GM21529 (cell line): ENCODE results near the gene STX1B.
"Not testable (repeated sequence)": the region's sequence is repeated elsewhere in the genome, so short reads cannot be mapped to it uniquely, and the experiment has no call there.

Source experiments
- ATAC-seq: cut with Tn5 transposase; IDR thresholded peaks from one replicate; pipeline ENCODE4 v1.9.1; 2021; ENCODE audit not compliant: unreplicated experiment

The STX1B gene

DNA sequence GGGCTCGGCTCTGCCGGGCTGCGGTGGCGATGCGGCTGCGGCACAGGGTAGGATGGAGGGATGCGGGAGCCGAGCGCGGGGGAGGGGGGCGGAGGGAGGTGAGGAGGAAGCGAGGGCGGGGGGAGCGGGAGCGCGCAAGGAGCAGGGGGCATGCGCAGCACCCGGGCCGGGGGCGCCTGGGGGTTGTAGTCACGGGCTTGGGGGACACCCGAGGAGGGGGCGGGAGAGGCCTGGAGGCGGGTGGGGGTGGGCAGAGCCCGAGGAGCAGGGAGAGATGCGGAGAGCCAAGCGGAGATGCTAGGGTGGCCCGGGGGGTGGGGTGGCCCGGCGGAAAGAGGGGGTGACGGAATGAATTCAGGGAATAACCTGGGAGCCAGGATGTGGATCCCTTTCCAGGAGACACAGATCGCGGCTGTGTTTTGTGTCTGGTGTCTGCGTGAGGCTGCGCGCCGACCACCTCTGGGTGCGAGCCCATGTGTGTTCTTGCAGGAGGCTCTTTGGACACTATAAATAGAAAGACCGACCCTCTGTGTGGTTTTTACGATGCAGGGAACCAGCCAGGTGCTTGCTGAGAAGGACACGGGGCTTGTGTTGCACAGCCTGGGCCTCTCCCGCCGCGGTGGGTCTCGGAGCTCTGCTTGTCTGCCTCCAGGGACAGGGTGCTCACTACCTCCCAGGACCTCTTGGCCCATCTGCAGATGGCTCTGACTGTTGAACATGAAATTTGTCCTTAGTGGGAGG lies at the start of gene STX1B:
Gene STX1B (minus strand): TSS at position 54 of the 741 bp plus-strand sequence. CDS start 242 bp downstream, outside the sequence.
- no peak for ATAC-seq

DNA sequence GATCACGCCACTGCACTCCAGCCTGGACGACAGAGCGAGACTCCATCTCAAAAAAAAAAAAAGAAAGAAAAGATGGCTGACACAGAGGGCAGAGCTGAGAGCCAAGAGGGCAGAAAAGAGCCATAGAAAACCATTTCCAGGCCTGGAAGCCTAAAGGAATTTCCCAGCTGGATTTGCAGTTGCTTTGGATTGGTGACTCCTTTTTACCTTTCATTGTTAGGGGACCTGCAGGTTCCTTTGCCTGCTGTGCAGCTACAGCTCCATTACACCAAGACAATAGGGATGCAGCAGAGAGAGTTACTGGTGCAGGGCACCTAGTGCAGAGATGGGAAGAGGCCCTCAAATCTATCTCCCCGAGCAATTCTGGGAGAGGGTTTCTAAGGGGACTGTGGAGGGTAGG lies 45.2 kb upstream of the STX1B start:
- no peak for ATAC-seq

DNA sequence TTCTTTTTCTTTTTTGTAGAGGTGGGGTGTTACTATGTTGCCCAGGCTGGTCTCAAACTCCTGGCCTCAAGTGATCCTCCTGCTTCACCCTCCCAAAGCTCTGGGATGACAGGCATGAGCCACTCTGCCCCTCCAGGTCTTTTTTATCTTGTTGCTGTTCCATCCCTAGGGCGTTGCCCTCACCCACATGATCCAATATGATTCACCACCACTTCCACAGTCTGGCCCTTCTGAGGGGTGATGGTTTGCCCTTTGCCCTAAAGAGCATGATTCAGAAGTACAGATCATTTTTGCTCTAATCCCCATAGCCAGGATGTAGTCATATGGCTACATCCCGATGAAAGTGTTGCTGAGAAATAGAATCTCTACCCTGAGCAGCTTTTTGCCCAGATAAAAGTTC lies 41.7 kb upstream of the STX1B start:
- ATAC-seq = no peak

DNA sequence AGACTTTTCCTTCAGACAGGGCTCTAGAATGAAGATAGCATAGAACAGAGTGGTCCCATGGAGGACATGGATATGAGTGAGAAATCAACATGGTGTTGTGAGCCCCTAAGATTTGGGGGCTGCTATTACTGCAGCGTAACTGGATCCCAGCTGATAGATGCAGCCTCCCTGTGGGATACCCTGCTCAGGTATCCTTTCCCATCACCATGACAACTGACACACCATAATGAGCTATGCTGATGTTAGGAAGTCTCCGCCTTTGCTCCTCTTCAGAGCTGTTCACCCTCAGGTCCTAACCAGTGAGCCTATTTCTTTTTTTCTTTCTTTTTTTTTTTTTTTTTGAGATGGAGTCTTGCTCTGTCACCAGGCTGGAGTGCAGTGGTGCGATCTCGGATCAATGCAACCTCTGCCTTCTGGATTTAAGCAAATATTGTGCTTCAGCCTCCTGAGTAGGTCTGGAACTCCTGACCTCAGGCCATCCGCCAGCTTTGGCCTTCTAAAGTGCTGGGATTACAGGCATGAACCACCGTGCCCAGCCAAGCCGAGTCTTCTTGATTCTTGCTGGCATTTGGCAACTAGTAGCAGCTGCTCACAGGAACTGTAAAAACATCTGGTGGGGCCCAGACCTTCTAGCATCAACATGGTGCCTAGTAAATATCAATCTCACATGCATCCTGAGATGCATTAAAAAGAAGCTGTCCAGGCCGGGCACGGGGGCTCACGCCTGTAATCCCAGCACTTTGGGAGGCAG lies 40.0 kb upstream of the STX1B start:
- no peak for ATAC-seq

DNA sequence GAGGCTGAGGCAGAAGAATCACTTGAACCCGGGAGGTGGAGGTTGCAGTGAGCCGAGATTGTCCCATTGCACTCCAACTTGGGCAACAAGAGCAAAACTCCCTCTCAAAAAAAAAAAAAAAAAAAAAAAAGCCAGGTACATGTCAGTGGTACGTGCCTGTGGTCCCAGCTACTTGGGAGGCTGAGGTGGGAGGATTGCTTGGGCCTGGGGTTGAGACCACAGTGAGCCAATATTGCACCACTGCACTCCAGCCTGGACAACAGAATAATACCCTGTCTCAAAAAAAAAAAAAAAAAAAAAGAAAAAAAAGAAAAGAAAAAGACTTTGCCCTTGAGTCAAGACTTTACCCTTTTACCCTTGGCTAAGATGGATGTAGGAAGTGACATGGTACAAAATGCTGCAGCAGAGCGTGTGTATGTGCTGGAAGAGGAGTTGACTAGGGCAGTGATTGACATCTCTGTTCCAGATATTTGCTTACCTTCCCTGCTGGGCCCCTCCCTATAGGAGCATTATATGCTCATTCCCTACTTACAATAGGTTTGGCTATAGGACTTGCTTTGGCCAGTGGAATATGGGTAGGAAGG lies 33.6 kb upstream of the STX1B start:
- no peak for ATAC-seq

DNA sequence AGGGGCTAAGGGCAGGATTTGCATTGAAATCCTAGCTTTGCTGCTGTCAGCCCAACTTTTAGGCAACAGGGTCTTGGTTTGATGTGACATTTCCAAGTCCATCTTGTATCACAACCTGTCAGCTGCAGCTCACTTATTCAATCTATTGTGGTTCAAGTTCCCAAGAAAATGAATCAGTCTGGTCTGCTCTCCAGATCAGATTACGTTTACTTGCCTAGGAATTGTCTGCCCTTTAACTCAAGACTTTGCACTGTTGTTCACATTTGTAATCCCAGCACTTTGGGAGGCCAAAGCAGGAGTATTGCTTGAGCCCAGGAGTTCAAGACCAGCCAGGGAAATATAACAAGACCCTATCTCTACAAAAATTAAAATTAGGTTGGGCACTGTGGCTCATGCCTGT lies 32.9 kb upstream of the STX1B start:
- ATAC-seq = no peak

DNA sequence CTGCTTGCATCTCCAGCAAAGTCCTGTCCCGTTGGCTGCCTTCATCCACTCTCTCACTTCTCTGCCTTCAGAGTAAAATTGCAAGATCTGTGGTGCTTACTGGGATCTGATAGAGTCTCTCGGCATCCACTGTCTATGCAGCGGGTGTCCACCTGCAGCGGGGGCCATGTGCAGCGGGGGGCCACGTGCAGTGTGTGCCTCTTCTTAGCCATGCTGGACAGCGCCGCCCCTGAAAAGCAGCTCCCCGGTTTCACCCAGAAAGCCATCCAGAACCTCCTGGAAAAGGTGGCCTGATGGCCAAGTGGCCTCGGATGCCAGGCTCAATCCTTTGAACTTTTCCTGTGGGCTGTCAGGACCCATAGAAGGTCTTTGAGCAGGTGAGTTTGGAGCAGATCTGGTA lies 32.4 kb upstream of the STX1B start:
- ATAC-seq = no peak

DNA sequence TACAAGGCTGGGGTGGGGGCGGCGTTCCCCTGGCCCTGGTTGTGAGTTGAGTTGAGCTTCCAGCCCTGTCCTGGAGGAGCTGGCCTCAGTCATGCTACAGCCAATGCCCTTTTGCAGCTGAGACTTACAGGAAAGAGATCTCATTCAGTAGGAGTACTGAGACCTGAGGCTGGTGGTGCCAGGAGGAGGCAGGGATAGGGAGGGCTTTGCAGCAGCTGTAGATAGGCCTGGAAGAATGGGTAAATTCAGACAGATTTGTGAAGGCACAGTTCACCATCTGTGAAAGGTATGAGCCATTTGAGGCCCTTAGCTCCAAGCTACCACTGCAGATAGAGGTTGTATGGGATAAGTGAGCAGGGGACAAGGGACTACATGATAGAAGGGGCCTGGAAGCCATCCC lies 28.6 kb upstream of the STX1B start:
- no peak for ATAC-seq

DNA sequence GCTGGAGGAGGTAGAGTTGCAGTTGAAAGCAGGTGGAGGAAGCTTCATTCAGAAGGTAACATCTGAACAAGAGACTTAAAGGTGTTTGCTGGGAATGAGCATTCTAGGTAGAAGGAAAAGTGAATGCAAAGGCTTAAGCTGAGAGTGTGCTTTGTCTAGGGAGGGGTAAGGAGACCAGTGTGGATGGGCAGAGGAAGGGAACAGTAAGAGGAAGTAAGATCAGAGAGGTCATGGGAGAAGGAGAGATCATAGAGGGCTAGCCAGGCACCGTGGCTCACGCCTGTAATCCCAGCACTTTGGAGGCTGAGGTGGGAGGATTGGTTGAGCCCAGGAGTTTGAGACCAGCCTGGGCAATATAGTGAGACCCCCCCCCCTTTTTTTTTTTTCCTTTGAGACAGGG lies 26.3 kb upstream of the STX1B start:
- no peak for ATAC-seq

DNA sequence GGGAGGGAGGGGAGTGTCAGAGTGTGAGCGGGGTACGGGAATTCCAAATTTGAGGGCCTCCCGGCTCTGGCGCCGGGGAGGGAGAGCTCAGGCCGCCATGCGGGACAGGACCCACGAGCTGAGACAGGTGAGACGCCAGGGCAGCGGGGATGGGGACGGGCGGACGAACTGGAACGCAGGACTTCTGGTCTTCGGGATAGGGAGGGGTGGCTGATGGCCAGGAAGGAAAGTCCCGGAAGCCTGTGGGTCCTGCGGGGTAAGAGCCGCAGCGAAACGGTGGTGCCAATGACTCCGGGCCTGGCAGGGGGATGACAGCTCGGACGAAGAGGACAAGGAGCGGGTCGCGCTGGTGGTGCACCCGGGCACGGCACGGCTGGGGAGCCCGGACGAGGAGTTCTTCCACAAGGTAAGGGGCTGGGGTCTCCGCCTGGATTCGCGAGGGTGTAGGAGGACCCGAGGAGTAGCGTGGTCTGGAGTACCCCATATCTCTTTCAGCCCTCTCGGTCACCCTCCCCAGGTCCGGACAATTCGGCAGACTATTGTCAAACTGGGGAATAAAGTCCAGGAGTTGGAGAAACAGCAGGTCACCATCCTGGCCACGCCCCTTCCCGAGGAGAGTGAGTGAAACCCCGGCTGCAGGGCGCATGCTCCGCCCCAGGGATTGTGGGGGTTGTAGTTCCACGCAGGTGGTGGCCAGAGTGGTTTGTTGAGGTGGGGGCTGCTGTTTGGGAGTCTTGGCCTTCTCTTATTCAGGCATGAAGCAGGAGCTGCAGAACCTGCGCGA lies 23.5 kb upstream of the STX1B start:
- peak; percentile 44 for ATAC-seq

DNA sequence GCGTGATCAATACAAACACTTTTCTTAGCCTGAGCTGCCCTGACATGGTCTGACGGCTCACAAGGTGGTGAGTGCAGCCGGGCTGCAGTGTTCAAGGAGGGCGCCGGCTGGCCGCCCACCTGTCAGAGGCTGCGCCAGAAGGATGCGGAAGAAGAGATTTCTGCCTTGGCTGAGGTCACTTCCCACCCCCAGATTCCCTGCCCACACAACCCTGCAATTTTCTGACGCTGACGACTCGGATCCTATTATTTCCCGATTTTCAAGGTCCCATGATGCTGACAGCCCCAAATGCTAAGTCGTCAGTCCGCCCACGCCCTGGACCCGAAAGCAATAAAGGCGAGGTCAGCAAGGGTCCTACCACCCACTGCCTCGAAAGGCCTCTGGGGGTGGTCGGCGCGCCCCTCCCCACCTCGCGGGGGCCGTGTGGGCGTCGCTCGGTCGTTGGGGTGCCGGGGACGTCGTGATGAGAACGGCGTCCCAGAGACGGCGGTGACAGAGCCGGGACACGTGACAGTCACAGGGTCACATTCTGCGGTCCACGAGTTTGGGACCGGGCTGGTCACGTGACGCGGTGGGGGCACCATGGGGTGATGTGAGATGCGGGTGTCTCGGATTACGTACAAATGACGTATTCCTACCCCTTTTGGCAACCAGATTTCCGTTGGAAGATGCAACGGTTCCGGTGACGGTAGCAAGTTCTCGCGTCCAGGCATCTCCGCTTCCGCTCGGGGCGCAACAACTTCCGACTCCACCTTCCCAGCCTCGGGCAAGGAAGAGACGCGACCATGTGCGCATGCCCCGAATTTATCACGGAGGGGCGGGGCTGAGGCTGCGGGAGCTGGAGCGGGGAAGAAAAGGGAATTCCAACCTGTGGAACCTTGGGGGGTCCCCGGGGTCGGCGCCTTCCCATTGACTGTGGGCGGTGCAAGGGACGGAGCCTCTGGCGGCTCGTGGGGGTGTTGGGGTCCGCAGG lies 22.6 kb upstream of the STX1B start, which contains the start of gene STX4:
Gene STX4 (plus strand): TSS at position 823 of the 973 bp plus-strand sequence. CDS start 248 bp downstream, outside the sequence.
- ATAC-seq = peak; percentile 81

DNA sequence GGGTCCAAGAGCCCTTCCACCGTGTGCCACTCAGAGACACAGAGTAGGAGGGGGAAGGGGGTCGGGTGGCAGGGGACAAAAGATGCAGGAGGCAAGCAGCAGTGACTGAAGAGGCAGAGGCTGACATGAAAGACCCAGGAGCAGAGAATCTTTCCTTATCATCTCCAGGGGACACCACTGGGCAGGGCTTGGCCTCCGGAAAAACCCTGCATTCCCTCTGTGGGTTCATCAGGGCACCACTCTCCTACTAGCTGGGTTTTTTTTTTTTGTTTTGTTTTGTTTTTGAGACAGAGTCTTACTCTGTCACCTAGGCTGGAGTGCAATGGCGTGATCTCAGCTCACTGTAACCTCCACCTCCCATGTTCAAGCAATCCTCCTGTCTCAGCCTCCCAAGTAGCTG lies 20.8 kb upstream of the STX1B start:
- no peak for ATAC-seq

DNA sequence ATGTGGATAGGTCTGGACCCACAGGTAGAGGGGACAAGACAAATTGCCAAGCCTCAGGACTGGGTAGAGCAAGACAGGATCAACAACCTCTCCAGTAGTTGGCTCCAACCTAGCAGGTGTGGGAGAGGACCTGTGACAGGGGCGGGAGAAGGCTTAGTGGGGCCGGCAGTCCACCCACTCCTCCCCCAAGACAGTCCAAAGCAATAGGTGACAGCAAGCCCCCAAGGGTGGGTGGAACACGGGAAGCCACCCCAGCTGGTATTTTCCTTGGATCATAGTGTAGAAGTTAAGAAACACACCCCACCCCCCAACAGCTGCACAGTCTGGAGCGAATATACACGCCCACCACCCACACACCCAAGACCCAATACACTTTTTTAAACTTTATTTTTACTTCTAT lies 18.8 kb upstream of the STX1B start:
- ATAC-seq = no peak

DNA sequence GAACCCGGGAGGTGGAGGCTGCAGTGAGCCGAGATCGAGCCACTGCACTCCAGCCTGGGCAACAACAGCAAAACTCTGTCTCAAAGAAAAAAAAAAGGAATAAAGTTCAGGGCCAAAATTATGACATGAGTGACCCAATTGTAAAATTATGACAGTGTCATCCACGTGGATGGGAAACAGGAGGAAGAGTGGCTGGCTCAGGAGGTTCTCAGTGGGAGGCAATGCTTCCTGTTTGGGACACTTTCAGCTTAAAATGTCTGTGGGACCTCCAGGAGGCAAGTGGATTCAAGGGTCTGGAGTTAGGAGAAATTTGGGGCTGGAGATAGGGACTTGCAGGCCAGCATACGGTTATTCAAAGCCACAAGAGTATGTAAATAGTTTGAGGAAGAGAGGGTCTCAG lies 14.9 kb upstream of the STX1B start:
- ATAC-seq = no peak

DNA sequence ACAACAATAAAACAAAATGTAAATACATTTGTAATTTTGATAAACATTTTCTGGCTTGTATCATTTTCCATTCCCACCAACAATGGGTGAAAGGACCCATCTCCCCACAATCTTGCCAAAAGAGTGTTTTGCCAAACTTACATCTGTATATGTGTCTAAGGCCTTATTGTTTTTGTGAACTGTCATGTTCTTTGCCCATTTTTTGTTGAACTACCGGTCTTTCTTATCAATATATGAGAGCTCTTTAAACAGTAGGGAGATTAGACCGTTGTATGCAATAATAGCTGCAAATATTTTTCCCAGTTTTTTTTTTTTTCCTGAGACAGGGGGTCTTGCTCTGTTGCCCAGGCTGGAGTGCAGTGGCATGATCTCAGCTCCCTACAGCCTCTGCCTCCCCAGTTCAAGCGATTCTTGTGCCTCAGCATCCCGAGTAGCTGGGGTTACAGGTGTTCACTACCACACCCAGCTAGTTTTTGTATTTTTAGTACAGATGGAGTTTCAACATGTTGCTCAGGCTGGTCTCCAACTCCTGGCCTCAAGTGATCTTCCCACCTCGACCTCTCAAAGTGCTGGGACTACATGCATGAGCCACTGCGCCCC lies 13.3 kb upstream of the STX1B start:
- no peak for ATAC-seq

DNA sequence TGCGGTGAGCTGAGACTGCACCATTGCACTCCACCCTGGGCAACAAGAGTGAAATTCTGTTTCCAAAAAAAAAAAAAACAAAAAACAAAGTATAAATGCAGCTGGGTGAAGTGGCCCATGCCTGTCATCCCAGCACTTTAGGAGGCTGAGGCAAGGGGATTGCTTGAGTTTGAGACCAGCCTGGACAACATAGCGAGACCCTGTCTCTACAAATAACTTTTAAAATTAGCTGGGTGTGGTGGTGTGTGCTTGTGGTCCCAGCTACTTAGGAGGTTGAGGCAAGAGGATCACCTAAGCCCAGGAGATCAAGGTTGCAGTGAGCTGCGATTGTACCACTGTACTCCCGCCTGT lies 12.8 kb upstream of the STX1B start:
- ATAC-seq = no peak

DNA sequence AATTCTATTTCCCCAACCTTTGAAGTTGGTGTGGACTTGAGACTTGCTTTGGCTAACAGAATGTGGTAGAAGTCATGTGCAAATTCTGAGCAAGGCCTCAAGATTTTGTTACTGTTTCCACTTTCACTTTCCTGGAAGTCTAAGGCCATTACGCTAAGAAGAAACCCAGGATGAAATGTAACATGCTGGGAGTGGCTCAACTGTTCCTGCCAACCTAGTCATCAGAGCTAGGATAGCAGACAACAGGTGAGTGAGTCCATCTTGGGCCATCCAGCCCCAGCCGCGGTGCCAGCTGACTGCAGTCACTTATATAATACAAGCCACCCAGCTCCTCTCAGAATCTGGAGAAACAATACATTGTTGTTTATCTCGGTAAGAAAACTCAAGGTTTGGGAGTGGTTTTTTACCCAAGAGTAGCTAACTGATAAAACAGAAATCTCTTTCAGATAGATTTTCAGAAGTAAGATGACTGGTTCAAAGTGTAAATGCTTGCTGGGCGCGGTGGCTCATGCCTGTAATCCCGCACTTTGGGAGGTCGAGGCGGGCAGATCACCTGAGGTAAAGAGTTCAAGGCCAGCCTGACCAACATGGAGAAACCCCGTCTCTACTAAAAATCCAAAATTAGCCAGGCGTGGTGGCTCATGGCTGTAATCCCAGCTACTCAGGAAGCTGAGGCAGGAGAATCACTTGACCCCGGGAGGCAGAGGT lies 12.3 kb upstream of the STX1B start:
- no peak for ATAC-seq

DNA sequence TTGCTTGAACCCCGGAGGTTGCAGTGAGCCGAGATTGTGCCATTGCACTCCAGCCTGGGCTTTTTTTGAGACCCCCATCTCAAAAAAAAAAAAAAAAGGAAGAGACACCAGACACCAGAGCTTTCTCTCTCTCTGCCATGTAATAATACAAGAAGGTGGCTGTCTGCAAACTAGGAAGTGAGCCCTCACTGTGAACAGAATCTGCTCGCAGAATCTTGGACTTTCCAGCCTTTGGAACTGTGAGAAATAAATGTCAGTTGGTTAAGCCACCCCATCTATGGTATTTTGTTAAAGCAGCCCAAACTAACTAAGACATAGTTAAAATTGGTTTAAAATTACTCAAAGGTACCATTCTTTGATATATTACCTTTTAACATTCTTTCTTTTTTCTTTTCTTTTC lies 10.1 kb upstream of the STX1B start:
- no peak for ATAC-seq

DNA sequence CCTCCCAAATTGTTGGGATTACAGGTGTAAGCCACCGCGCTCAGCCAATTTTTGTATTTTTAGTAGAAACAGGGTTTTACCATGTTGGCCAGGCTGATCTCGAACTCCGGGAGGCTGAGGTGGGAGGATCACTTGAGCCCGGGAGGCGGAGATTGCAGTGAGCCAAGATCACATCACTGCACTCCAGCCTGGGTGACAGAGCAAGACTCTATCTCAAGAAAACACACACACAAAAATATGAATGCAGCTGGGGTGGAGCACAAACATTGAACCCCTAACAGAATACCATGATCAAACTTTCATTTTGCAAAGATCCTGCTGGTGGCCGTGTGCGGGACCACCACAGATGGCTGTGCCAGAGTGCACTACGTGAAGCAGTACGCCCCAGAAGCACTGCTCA lies 7.3 kb upstream of the STX1B start:
- ATAC-seq = not testable (repeated sequence)
